ENCODE data around the gene DDX27. TPM values are rescaled to one million over a fixed set of nuclear protein-coding genes. Genes with fewer than 3 reads are reported as not detected.

DDX27 gene
- total and polyA plus RNA-seq, 2 of the 13 experiments (the other 11 are each of a cell fraction or from before 2014, with no cell fraction given), result 42.6 to 72.8 TPM

DNA sequence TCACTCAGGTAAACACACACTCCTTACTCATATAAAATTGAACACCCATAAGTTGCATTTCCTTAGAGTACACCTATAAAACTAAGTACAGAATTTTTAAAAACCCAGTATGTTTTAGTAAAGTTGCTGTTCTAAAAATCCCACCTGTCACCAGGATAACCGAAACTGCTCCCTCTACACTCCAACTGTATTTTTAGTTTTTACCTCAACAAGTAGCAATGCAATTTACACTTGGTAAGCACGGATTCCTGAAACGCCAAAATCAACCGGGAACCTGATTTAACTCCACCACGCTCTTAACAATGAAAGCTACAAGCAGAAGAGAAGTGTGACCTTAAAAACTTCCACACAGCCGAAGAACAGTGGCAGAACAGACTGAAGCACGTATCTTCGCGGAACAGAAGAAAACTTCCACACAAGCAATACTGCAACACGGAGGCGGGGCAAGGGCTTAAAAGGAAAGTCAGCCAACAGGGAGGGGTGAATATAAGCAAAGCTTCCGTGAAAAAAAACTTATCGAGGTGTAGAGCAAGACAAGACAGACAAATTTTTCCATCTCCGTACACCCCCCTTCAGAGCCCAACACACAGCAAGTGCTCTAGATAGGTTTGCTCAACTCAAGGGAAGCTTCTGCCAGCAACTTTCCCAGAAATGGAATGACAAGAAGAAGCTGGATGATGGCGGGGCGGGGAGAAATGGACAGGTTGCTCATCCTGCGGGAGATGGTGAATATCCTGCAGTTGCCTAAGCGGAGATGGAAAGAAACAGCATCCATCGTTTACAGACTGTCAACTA lies 32.5 kb upstream of the DDX27 start (continued):
- no peak for TF ChIP-seq SUZ12 (IDR thresholded peaks at IDR 0.05; ENCODE audit: low read depth, low read length)
- TF ChIP-seq NR2F2 (IDR thresholded peaks at IDR 0.05; ENCODE audit: borderline replicate concordance, low read depth), result no peak
- TF ChIP-seq SRY (CRISPR knock-in tag; IDR thresholded peaks at IDR 0.05), result no peak
- TF ChIP-seq, protein P1, sequence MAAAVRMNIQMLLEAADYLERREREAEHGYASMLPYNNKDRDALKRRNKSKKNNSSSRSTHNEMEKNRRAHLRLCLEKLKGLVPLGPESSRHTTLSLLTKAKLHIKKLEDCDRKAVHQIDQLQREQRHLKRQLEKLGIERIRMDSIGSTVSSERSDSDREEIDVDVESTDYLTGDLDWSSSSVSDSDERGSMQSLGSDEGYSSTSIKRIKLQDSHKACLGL (CRISPR knock-in tag; IDR thresholded peaks at IDR 0.05), result peak; percentile 14; the same call in 1 of the 2 replicates
- TF ChIP-seq PTBP1 (IDR thresholded peaks at IDR 0.05; ENCODE audit: low read depth, low read length, poor library complexity, severe bottlenecking), result no peak
- TF ChIP-seq ZNF552 (CRISPR knock-in tag; IDR thresholded peaks at IDR 0.05; ENCODE audit: borderline replicate concordance), result no peak
- no peak for TF ChIP-seq HOXA3 (CRISPR knock-in tag; IDR thresholded peaks at IDR 0.05)
- no peak for TF ChIP-seq MAFG (CRISPR knock-in tag; IDR thresholded peaks at IDR 0.05)
- TF ChIP-seq ZNF3 (CRISPR knock-in tag; IDR thresholded peaks at IDR 0.05), result no peak
- TF ChIP-seq, protein P2, sequence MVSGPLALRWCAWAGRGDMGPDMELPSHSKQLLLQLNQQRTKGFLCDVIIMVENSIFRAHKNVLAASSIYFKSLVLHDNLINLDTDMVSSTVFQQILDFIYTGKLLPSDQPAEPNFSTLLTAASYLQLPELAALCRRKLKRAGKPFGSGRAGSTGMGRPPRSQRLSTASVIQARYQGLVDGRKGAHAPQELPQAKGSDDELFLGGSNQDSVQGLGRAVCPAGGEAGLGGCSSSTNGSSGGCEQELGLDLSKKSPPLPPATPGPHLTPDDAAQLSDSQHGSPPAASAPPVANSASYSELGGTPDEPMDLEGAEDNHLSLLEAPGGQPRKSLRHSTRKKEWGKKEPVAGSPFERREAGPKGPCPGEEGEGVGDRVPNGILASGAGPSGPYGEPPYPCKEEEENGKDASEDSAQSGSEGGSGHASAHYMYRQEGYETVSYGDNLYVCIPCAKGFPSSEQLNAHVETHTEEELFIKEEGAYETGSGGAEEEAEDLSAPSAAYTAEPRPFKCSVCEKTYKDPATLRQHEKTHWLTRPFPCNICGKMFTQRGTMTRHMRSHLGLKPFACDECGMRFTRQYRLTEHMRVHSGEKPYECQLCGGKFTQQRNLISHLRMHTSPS (CRISPR knock-in tag; IDR thresholded peaks at IDR 0.05; ENCODE audit: low read depth), result no peak
- TF ChIP-seq NONO (IDR thresholded peaks at IDR 0.05), result no peak
- no peak for TF ChIP-seq NONO (CRISPR knock-in tag; conservative IDR thresholded peaks at IDR 0.05)
- 0 out of 2 replicates have a peak, but pooled peaks have one; percentile 2 for TF ChIP-seq ZFX (CRISPR knock-in tag; IDR thresholded peaks at IDR 0.05; ENCODE audit: low read depth)
- 0 out of 2 replicates have a peak, but pooled peaks have one; percentile 59 for TF ChIP-seq GFI1 (CRISPR knock-in tag; IDR thresholded peaks at IDR 0.05; ENCODE audit: borderline replicate concordance)
- no peak; the same call in 1 of the 2 replicates for TF ChIP-seq ZKSCAN8 (CRISPR knock-in tag; IDR thresholded peaks at IDR 0.05; ENCODE audit: borderline replicate concordance)
- no peak for TF ChIP-seq SMARCE1 (IDR thresholded peaks at IDR 0.05; ENCODE audit: borderline replicate concordance)
- no peak for TF ChIP-seq ARNT (IDR thresholded peaks at IDR 0.05)
- TF ChIP-seq, protein P3, sequence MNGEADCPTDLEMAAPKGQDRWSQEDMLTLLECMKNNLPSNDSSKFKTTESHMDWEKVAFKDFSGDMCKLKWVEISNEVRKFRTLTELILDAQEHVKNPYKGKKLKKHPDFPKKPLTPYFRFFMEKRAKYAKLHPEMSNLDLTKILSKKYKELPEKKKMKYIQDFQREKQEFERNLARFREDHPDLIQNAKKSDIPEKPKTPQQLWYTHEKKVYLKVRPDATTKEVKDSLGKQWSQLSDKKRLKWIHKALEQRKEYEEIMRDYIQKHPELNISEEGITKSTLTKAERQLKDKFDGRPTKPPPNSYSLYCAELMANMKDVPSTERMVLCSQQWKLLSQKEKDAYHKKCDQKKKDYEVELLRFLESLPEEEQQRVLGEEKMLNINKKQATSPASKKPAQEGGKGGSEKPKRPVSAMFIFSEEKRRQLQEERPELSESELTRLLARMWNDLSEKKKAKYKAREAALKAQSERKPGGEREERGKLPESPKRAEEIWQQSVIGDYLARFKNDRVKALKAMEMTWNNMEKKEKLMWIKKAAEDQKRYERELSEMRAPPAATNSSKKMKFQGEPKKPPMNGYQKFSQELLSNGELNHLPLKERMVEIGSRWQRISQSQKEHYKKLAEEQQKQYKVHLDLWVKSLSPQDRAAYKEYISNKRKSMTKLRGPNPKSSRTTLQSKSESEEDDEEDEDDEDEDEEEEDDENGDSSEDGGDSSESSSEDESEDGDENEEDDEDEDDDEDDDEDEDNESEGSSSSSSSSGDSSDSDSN (CRISPR knock-in tag; IDR thresholded peaks at IDR 0.05), result peak; percentile 16; the same call in 1 of the 2 replicates
- no peak for TF ChIP-seq KLF12 (CRISPR knock-in tag; IDR thresholded peaks at IDR 0.05; ENCODE audit: borderline replicate concordance)
